Central memory CD8-positive, alpha-beta T cell (primary cell): Measurements from ENCODE around the gene CKS1B.

Experiments
- ATAC-seq: fragments of 150-1000 bp; cut with Tn5 transposase; replicated peaks from 2 replicates; pipeline ENCODE4 v1.10.0; 2022; ENCODE audit warnings: mild to moderate bottlenecking, moderate FRiP score, moderate number of reproducible peaks; ENCODE audit not compliant: poor library complexity, severe bottlenecking; ENCODE audit errors: extremely low read depth
- DNase-seq, 2 donors: peaks; one replicate each; pipeline ENCODE4 v3.0.0; 2021; ENCODE audit warnings: low spot score in 2 of 2
- H3K27ac Mint-ChIP-seq: one replicate; pipeline ENCODE4 v1.8.0; 2022; ENCODE audit warnings: low read depth, mild to moderate bottlenecking, moderate library complexity, mixed read lengths
- H3K27me3 Mint-ChIP-seq: one replicate; pipeline ENCODE4 v1.8.0; 2022; ENCODE audit warnings: mixed read lengths
- H3K36me3 Mint-ChIP-seq: one replicate; pipeline ENCODE4 v1.8.0; 2022; ENCODE audit warnings: mild to moderate bottlenecking, moderate library complexity, mixed read lengths; ENCODE audit not compliant: insufficient read depth
- H3K4me1 Mint-ChIP-seq: one replicate; pipeline ENCODE4 v1.8.0; 2022; ENCODE audit warnings: mixed read lengths
- H3K4me3 Mint-ChIP-seq: one replicate; pipeline ENCODE4 v1.8.0; 2022; ENCODE audit warnings: mild to moderate bottlenecking, moderate library complexity, mixed read lengths
- H3K9me3 Mint-ChIP-seq: one replicate; pipeline ENCODE4 v1.8.0; 2022; ENCODE audit warnings: mixed read lengths

The CKS1B gene

GRCh38 chr1:155006601-155007101 is 32.2 kb downstream of the CKS1B start:
- no peaks in the 10 kb centered on the region for H3K9me3 Mint-ChIP-seq
- H3K4me1 Mint-ChIP-seq = peaks cover 63% of the 10 kb centered on the region
- H3K27me3 Mint-ChIP-seq = no peaks in the 10 kb centered on the region
- peak overlapping the region; percentile 87 for H3K27ac Mint-ChIP-seq
- ATAC-seq (no peak), DNase-seq (no peak)
- H3K4me3 Mint-ChIP-seq = peak overlapping the region; percentile 17
- H3K36me3 Mint-ChIP-seq = peaks cover 2% of the 10 kb centered on the region

- Mint-ChIP-seq H3K4me3 (no peak overlapping the region), H3K4me1 (peaks cover 68% of the 10 kb centered on the region), H3K36me3 (peaks cover 2% of the 10 kb centered on the region), H3K27ac (no peak overlapping the region), H3K9me3 (no peaks in the 10 kb centered on the region), H3K27me3 (no peaks in the 10 kb centered on the region)
- no peak for DNase-seq
- ATAC-seq = no peak
Observed at GRCh38 chr1:155007251-155007828, 32.9 kb downstream of the CKS1B start.

- peaks cover 2% of the 10 kb centered on the region for H3K36me3 Mint-ChIP-seq
- peak overlapping the region; percentile 54 for H3K4me3 Mint-ChIP-seq
- H3K27me3 Mint-ChIP-seq = no peaks in the 10 kb centered on the region
- H3K9me3 Mint-ChIP-seq = no peaks in the 10 kb centered on the region
- ATAC-seq (no peak), DNase-seq (no peak)
- peak overlapping the region; percentile 60 for H3K27ac Mint-ChIP-seq
- peaks cover 74% of the 10 kb centered on the region for H3K4me1 Mint-ChIP-seq
Observed at GRCh38 chr1:155008015-155008941, 33.8 kb downstream of the CKS1B start.

GRCh38 chr1:155009221-155009711 is 34.8 kb downstream of the CKS1B start:
- Mint-ChIP-seq H3K27ac (peak overlapping the region; percentile 60), H3K9me3 (no peaks in the 10 kb centered on the region), H3K36me3 (peaks cover 2% of the 10 kb centered on the region), H3K4me3 (peak overlapping the region; percentile 54), H3K4me1 (peaks cover 74% of the 10 kb centered on the region), H3K27me3 (no peaks in the 10 kb centered on the region)
- DNase-seq (no peak), ATAC-seq (no peak)

GRCh38 chr1:155009742-155010141 is 35.3 kb downstream of the CKS1B start:
- H3K4me1 Mint-ChIP-seq = peaks cover 70% of the 10 kb centered on the region
- peak overlapping the region; percentile 60 for H3K27ac Mint-ChIP-seq
- H3K4me3 Mint-ChIP-seq = peak overlapping the region; percentile 54
- peaks cover 2% of the 10 kb centered on the region for H3K36me3 Mint-ChIP-seq
- no peaks in the 10 kb centered on the region for H3K27me3 Mint-ChIP-seq
- ATAC-seq = no peak
- H3K9me3 Mint-ChIP-seq = no peaks in the 10 kb centered on the region
- no peak for DNase-seq

GRCh38 chr1:155010211-155010918 is 35.9 kb downstream of the CKS1B start:
- Mint-ChIP-seq H3K27me3 (no peaks in the 10 kb centered on the region), H3K9me3 (no peaks in the 10 kb centered on the region), H3K4me1 (peaks cover 69% of the 10 kb centered on the region), H3K27ac (peak overlapping the region; percentile 60), H3K36me3 (peaks cover 3% of the 10 kb centered on the region), H3K4me3 (peak overlapping the region; percentile 54)
- no peak for ATAC-seq
- no peak for DNase-seq

GRCh38 chr1:155011004-155011416 is 36.5 kb downstream of the CKS1B start:
- peak overlapping the region; percentile 22 for H3K27ac Mint-ChIP-seq
- H3K9me3 Mint-ChIP-seq = no peaks in the 10 kb centered on the region
- H3K4me3 Mint-ChIP-seq = peak overlapping the region; percentile 11
- H3K4me1 Mint-ChIP-seq = peaks cover 69% of the 10 kb centered on the region
- no peaks in the 10 kb centered on the region for H3K27me3 Mint-ChIP-seq
- no peak for ATAC-seq
- DNase-seq = no peak
- peaks cover 7% of the 10 kb centered on the region for H3K36me3 Mint-ChIP-seq

GRCh38 chr1:155011437-155012025 is 37.0 kb downstream of the CKS1B start:
- Mint-ChIP-seq H3K9me3 (no peaks in the 10 kb centered on the region), H3K27ac (peak overlapping the region; percentile 22), H3K36me3 (peaks cover 10% of the 10 kb centered on the region), H3K27me3 (no peaks in the 10 kb centered on the region), H3K4me1 (peaks cover 68% of the 10 kb centered on the region), H3K4me3 (peak overlapping the region; percentile 11)
- ATAC-seq (no peak), DNase-seq (no peak)

GRCh38 chr1:155012026-155012546 is 37.6 kb downstream of the CKS1B start:
- no peak for DNase-seq
- H3K4me3 Mint-ChIP-seq = peak overlapping the region; percentile 62

GRCh38 chr1:155012776-155013602 is 38.5 kb downstream of the CKS1B start:
- H3K9me3 Mint-ChIP-seq = no peaks in the 10 kb centered on the region
- peaks cover 69% of the 10 kb centered on the region for H3K4me1 Mint-ChIP-seq
- ATAC-seq = no peak
- H3K4me3 Mint-ChIP-seq = peak overlapping the region; percentile 62
- H3K36me3 Mint-ChIP-seq = peaks cover 11% of the 10 kb centered on the region
- H3K27me3 Mint-ChIP-seq = no peaks in the 10 kb centered on the region
- H3K27ac Mint-ChIP-seq = peak overlapping the region; percentile 46
- no peak for DNase-seq

More at GRCh38 chr1:155012026-155012546, 37.6 kb downstream of the CKS1B start:
- peak overlapping the region; percentile 46 for H3K27ac Mint-ChIP-seq
- no peak for ATAC-seq
- peaks cover 67% of the 10 kb centered on the region for H3K4me1 Mint-ChIP-seq
- H3K9me3 Mint-ChIP-seq = no peaks in the 10 kb centered on the region
- H3K27me3 Mint-ChIP-seq = no peaks in the 10 kb centered on the region
- peaks cover 11% of the 10 kb centered on the region for H3K36me3 Mint-ChIP-seq

- ATAC-seq = no peak
- Mint-ChIP-seq H3K4me3 (peak overlapping the region; percentile 62), H3K4me1 (peaks cover 66% of the 10 kb centered on the region), H3K27me3 (no peaks in the 10 kb centered on the region), H3K9me3 (no peaks in the 10 kb centered on the region), H3K27ac (peak overlapping the region; percentile 46), H3K36me3 (peaks cover 10% of the 10 kb centered on the region)
- DNase-seq = no peak
Observed at GRCh38 chr1:155013632-155014031, 39.2 kb downstream of the CKS1B start.
